Mucosa of rectum (tissue), 2 donors: Measurements from ENCODE around the gene SIL1.
"Not testable (repeated sequence)": the region's sequence is repeated elsewhere in the genome, so short reads cannot be mapped to it uniquely, and the experiment has no call there.

Experiments
- H3K27ac ChIP-seq, 2 donors: one replicate each; pipeline ENCODE4 v1.7.0; 2013; ENCODE audit warnings: inconsistent platforms in 2 of 2, low read depth in 2 of 2, low read length in 2 of 2
- H3K27me3 ChIP-seq, 2 donors: one replicate each; pipeline ENCODE4 v1.7.0; 2013; ENCODE audit warnings: low read length in 2 of 2; ENCODE audit not compliant: control insufficient read depth in 2 of 2, insufficient read depth in 2 of 2
- H3K36me3 ChIP-seq, 2 donors: one replicate each; pipeline ENCODE4 v1.7.0; 2013; ENCODE audit warnings: low read length in 2 of 2; ENCODE audit not compliant: control insufficient read depth in 2 of 2, insufficient read depth in 2 of 2
- H3K4me1 ChIP-seq, 2 donors: one replicate each; pipeline ENCODE4 v1.7.0; 2013; ENCODE audit warnings: low read length in 2 of 2, mild to moderate bottlenecking in 1 of 2; ENCODE audit not compliant: control insufficient read depth in 2 of 2, insufficient read depth in 2 of 2
- H3K4me3 ChIP-seq, 2 donors: one replicate each; pipeline ENCODE4 v1.7.0; 2013; ENCODE audit warnings: low read length in 2 of 2
- H3K9ac ChIP-seq, 2 donors: one replicate each; pipeline ENCODE4 v1.7.0; 2013; ENCODE audit warnings: low read length in 2 of 2, low read depth in 1 of 2, mild to moderate bottlenecking in 1 of 2
- H3K9me3 ChIP-seq, 2 donors: one replicate each; pipeline ENCODE4 v1.7.0; 2013; ENCODE audit warnings: low read length in 2 of 2; ENCODE audit not compliant: control insufficient read depth in 2 of 2
- donor health status: healthy.
- donor health status: Normal muscosa, but diverticular disease.

Gene SIL1

DNA sequence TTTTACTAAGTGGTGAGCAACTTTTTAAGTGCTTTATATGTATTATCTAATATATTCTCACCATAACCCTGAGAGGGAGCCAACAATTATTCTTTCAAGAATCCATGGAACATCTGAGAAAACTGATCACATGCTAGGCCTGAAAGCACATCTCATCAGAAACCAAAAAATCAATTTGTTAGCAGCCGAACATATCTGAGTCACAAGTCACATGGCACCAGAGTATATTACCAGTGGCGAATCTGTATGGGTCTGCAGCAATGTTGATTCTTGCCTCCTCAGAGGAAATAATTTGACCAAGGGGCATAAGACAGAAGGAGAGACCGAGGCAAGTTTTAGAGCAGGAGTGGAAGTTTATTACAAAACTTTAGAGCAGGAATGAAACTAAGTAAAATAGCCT is 25.3 kb upstream of the SIL1 start:
- Histone ChIP-seq H3K36me3 (no peaks in the 10 kb centered on the region), H3K9me3 (no peaks in the 10 kb centered on the region), H3K27ac (no peak overlapping the region), H3K4me3 (no peak overlapping the region), H3K27me3 (no peaks in the 10 kb centered on the region), H3K4me1 (no peaks in the 10 kb centered on the region), H3K9ac (no peak overlapping the region)

DNA sequence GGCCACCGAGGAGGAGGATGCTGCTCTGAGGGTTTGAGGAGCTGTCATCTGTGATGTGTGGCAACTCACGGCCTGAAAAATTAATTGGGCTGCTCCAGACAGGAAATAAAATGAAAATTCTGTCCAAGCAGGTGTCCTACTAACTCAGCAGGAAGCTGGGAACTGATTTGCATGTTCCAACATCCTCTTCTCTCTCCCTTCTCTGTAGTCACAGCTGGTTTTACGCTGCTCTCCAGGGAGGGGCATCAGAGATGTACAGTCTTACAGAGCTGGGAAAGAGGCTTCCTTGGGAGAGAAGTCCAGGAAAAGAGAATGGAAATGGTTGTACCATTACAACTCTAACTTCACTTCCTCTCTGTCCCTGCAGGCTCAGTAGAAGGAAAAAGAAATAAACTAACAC is 24.2 kb upstream of the SIL1 start:
- no peaks in the 10 kb centered on the region for H3K27me3 ChIP-seq
- no peaks in the 10 kb centered on the region for H3K9me3 ChIP-seq
- H3K4me3 ChIP-seq, result no peak overlapping the region
- H3K9ac ChIP-seq, result no peak overlapping the region
- H3K4me1 ChIP-seq, result no peaks in the 10 kb centered on the region
- H3K27ac ChIP-seq, result no peak overlapping the region
- no peaks in the 10 kb centered on the region for H3K36me3 ChIP-seq

DNA sequence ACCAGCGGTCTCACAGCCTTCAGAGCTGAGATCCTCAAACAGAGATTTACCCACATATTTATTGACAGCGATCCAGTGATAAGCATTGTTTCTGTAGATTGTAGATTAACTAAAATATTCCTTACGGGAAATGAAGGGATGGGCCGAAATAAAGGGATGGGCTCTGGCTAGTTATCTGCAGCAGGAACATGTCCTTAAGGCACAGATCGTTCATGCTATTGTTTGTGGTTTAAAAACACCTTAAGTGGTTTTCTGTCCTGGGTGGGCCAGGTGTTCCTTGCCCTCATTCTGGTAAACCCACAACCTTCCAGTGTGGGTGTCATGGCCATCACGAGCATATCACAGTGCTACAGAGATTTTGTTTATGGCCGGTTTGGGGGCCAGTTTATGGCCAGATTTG is 19.9 kb upstream of the SIL1 start:
- H3K36me3 ChIP-seq, H3K27ac ChIP-seq: not testable (repeated sequence)

DNA sequence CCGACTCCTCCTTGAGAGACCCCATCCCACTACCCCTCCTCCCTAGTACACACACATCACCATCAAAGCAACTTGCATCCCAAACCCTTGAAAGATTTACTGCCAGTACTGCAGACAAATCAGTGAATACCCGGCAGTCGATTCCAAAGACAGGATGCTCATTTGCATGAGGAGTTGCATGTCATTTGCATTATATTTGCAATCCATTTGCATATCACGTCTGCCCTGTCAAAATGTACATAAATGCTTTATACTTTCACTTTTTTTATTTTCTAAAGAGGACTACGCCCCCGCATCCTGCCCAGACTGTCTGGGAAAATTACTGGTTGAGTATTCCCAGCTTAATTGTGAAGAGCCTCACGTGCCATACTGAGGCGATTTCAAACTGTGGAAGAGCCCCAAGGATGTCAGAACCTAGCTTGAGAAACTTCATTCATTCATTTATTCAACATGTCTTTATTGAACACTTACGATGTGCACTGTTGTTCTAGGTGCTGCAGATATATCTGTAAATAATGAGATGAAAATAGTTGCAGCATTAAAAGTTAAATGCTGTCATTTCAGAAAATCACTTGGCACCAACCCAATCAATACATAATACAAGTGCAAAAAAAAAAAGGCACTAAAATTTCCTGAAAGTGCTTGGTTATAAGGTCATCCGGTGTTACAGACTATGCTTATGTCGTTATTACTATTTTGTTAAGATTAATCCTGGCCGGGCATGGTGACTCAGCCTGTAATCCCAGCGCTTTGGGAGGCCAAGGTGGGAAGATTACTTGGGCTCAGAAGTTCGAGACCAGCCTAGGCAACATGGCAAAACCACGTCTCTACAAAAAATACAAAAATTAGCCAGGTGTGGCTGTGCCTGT is 17.2 kb upstream of the SIL1 start:
- Histone ChIP-seq H3K9ac (no peak overlapping the region), H3K27ac (no peak overlapping the region), H3K27me3 (no peaks in the 10 kb centered on the region), H3K4me1 (peaks cover 0 to 2% of the 10 kb centered on the region in 2 donors), H3K4me3 (no peak overlapping the region), H3K36me3 (no peaks in the 10 kb centered on the region), H3K9me3 (no peaks in the 10 kb centered on the region)

More for the DNA sequence above, 19.9 kb upstream of the SIL1 start:
- H3K27me3 ChIP-seq, H3K9ac ChIP-seq, H3K4me3 ChIP-seq, H3K4me1 ChIP-seq, H3K9me3 ChIP-seq: not testable (repeated sequence)

DNA sequence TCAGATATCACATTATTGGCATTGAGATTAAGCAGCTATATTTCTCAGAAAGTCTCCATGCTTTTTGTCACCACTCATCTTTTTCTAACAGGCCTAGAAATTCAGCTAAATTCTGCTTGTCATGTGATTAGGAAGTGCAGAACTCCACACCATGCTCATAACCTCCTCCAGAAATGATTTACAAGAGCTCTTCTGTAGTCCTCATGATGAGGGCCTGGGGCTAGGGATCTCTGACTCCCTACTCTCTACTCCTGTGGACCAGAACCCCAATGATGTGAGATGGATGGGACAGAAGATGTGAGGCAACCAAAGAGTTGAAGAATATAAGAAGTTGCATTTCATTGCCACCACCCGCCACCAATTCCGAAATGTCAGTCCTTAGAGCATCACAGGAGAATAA is 16.5 kb upstream of the SIL1 start:
- Histone ChIP-seq H3K9me3 (no peaks in the 10 kb centered on the region), H3K9ac (no peak overlapping the region), H3K27ac (no peak overlapping the region), H3K4me3 (no peak overlapping the region), H3K4me1 (peaks cover 0 to 3% of the 10 kb centered on the region in 2 donors), H3K36me3 (no peaks in the 10 kb centered on the region), H3K27me3 (no peaks in the 10 kb centered on the region)

DNA sequence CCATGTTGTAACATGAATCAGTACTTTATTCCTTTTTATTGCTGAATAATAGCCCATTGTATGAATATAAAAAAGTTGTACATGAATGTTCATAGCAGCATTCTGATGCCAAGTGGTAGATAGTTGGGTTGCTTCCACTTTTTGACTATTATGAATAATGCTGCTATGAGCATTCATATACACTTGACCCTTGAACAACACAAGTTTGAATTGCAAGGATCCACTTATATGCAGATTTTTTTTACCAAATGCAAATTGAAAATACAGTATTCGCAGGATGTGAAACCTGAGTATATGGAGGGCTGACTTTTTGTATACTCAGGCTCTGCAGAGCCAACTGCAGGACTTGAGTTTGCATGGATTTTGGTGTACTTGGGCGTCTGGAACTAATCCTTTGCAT is 14.7 kb upstream of the SIL1 start:
- H3K4me3 ChIP-seq, result no peak overlapping the region
- no peaks in the 10 kb centered on the region for H3K36me3 ChIP-seq
- no peak overlapping the region for H3K9ac ChIP-seq
- H3K4me1 ChIP-seq, result peaks cover 0 to 3% of the 10 kb centered on the region in 2 donors
- no peak overlapping the region for H3K27ac ChIP-seq
- no peaks in the 10 kb centered on the region for H3K27me3 ChIP-seq
- H3K9me3 ChIP-seq, result no peaks in the 10 kb centered on the region

DNA sequence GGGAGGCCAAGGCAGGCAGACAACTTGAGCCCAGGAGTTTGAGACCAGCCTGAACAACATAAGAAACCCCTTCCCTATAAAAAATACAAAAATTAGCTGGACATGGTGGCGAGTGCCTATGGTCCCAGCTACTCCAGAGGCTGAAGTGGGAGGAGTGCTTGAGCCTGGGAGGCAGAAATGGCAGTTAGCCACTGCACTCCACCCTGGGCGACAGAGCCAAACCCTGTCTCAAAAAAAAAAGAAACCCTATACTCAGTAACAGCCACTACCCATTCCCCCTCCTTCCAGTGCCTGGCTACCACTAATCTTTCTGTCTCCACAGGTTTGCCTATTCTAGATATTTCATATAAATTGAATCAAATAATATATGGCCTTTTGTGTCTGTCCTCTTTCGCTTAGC is 14.3 kb upstream of the SIL1 start:
- H3K36me3 ChIP-seq, result no peaks in the 10 kb centered on the region
- H3K4me3 ChIP-seq, result no peak overlapping the region
- no peak overlapping the region for H3K27ac ChIP-seq
- H3K9ac ChIP-seq, result no peak overlapping the region
- H3K4me1 ChIP-seq, result peaks cover 0 to 3% of the 10 kb centered on the region in 2 donors
- no peaks in the 10 kb centered on the region for H3K27me3 ChIP-seq
- H3K9me3 ChIP-seq, result no peaks in the 10 kb centered on the region

DNA sequence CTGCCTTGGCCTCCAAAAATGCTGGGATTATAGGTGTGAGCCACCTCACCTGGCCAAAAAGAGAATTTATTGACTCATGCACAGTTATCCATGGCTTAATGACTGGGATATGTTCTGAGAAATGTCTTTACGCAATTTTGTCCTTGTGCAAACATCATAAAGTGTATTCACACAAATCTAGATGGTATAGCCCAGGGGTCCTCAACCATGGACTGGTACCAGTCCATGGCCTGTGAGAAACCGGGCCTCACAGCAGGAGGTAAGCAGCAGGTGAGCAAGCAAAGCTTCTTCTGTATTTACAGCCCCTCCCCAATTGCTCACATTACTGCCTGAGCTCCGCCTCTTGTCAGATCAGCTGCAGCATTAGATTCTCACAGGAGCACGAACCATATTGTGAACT is 12.4 kb upstream of the SIL1 start:
- Histone ChIP-seq H3K9ac (no peak overlapping the region), H3K4me1 (peaks cover 0 to 3% of the 10 kb centered on the region in 2 donors), H3K4me3 (no peak overlapping the region), H3K27me3 (no peaks in the 10 kb centered on the region), H3K27ac (no peak overlapping the region), H3K9me3 (no peaks in the 10 kb centered on the region), H3K36me3 (no peaks in the 10 kb centered on the region)

DNA sequence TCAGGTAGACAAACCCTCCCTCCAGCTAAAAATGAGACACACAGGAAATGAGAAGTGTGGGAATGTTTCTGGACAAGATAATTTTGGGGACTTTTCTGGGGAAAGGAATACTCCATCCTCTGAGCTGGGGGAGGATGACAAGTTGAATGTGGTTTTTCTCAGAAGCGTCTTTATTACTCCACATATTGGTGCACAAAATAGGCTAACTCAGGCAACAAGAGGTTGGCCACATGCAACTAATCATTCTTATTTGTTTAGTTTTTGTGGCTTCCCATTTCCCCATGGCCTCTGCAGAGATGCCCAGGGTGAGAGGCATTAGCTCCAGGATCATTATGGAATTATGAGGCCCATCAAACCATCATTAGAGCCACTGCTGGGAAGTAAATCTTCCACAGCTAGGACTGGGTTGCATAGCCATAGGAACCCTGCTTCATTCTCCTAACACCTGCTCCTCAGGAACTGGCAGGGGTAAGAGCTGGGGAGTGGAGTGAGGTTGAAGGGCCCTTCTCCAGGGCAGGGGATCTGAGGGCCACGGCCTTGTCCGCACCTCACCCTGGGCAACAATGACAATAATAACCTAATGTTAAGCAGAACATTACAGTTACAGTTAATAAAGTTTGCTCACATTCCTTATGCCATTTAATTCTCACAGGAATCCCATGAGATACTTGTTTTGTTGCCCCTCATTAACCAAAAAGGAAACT is 9.3 kb upstream of the SIL1 start:
- no peaks in the 10 kb centered on the region for H3K27me3 ChIP-seq
- H3K4me3 ChIP-seq, result no peak overlapping the region
- H3K9ac ChIP-seq, result no peak overlapping the region
- H3K27ac ChIP-seq, result no peak overlapping the region
- H3K36me3 ChIP-seq, result no peaks in the 10 kb centered on the region
- no peaks in the 10 kb centered on the region for H3K9me3 ChIP-seq
- H3K4me1 ChIP-seq, result peaks cover 0 to 3% of the 10 kb centered on the region in 2 donors

DNA sequence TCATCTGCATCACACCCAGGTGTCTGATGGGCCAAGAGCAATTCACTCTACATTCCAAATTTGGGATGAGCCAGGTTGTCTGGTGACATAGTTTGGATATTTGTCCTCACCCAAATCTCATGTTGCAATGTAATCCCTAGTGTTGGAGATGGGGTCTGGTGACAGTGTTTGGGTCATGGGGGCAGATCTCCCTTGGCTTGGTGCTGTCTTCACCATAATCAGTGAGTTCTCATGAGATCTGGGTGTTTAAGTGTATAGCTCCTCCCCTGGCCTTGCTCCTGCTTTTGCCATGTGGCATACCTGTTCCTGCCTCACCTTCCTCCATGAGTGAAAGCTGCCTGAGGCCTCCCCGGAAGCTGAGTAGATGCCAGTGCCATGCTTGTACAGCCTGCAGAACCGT is 7.4 kb upstream of the SIL1 start:
- H3K4me3 ChIP-seq, result no peak overlapping the region
- no peaks in the 10 kb centered on the region for H3K27me3 ChIP-seq
- no peak overlapping the region for H3K27ac ChIP-seq
- H3K36me3 ChIP-seq, result no peaks in the 10 kb centered on the region
- peaks cover 0 to 3% of the 10 kb centered on the region in 2 donors for H3K4me1 ChIP-seq
- H3K9me3 ChIP-seq, result no peaks in the 10 kb centered on the region
- no peak overlapping the region for H3K9ac ChIP-seq
